Measurements from ENCODE around the gene PTPRD. TPM values are rescaled to one million over a fixed set of nuclear protein-coding genes. Genes with fewer than 3 reads are reported as not detected.

Gene PTPRD
- total and polyA plus RNA-seq, 2 of the 4 experiments (the other 2 are of a cell fraction), result 0.07 to 0.18 TPM

- CTCF ChIA-PET, result no interaction called here
Measured at GRCh38 chr9:9598723-9599122, 1014.1 kb downstream of the PTPRD start.

More at GRCh38 chr9:9598723-9599122, 1014.1 kb downstream of the PTPRD start:
- in situ Hi-C loops (cut with MboI; ENCODE audit: low sequenced_read_pairs) (no loop called here), intact Hi-C loops (cut with micrococcal nuclease) (no loop called here), dilution Hi-C loops (cut with HindIII; ENCODE audit: low sequenced_read_pairs, unreplicated experiment) (no loop called here)
- POLR2A ChIA-PET (ENCODE audit: unreplicated experiment), result no interaction called here
- no peak for TF ChIP-seq MAFK (IDR thresholded peaks at IDR 0.05; ENCODE audit: low read depth, low read length)
- no peak for TF ChIP-seq BHLHE40 (IDR thresholded peaks at IDR 0.05; ENCODE audit: low read depth, low read length)
- no peak for TF ChIP-seq POLR2A (IDR thresholded peaks at IDR 0.05; ENCODE audit: low read depth, low read length)
- TF ChIP-seq SMC3 (IDR thresholded peaks at IDR 0.05; ENCODE audit: low read depth, low read length), result no peak
- TF ChIP-seq USF2 (IDR thresholded peaks at IDR 0.05; ENCODE audit: low read depth, low read length), result no peak
- TF ChIP-seq CTCF (conservative IDR thresholded peaks at IDR 0.05; ENCODE audit: low read depth, low read length), result no peak
- TF ChIP-seq MXI1 (IDR thresholded peaks at IDR 0.05; ENCODE audit: borderline replicate concordance, low read depth, low read length), result no peak
- TF ChIP-seq ELK1 (IDR thresholded peaks at IDR 0.05; ENCODE audit: borderline replicate concordance, low read depth, low read length), result no peak
- TF ChIP-seq MAZ (IDR thresholded peaks at IDR 0.05; ENCODE audit: borderline replicate concordance, low read depth, low read length), result no peak
- TF ChIP-seq NFE2L2 (IDR thresholded peaks at IDR 0.05; ENCODE audit: low read depth, low read length), result no peak
- no peak for TF ChIP-seq CHD1 (IDR thresholded peaks at IDR 0.05; ENCODE audit: low read depth, low read length)
- no peak for TF ChIP-seq RFX5 (IDR thresholded peaks at IDR 0.05; ENCODE audit: low read depth, low read length)
- Histone ChIP-seq H3K27me3 (ENCODE audit: control insufficient read depth, insufficient read depth, low read length) (no peaks in the 10 kb centered on the region), H3K27ac (ENCODE audit: insufficient read depth, low read length) (no peak overlapping the region), H2AK9ac (replicated peaks; ENCODE audit: low read depth, low read length, poor library complexity) (no peak overlapping the region), H3K4me1 (ENCODE audit: control insufficient read depth, insufficient read depth, low read length) (no peaks in the 10 kb centered on the region), H4K91ac (ENCODE audit: insufficient read depth, low read depth, low read length) (no peak overlapping the region), H3K56ac (ENCODE audit: extremely low read depth, insufficient read depth, low read length) (no peak overlapping the region), H2AFZ (replicated peaks; ENCODE audit: low read length, poor library complexity) (no peak overlapping the region), H2BK120ac (ENCODE audit: low read depth, low read length) (no peak overlapping the region), H3K23ac (ENCODE audit: low read depth, low read length) (no peak overlapping the region), H3K36me3 (ENCODE audit: control insufficient read depth, insufficient read depth, low read length) (no peaks in the 10 kb centered on the region), H2AK5ac (ENCODE audit: low read depth, low read length) (no peak overlapping the region), H2BK5ac (ENCODE audit: low read depth, low read length, poor library complexity, severe bottlenecking) (no peak overlapping the region), H3K79me1 (ENCODE audit: low read depth in 1 of 2, low read length in 2 of 2) (no peaks in the 10 kb centered on the region), H4K20me1 (ENCODE audit: insufficient read depth, low read length) (no peaks in the 10 kb centered on the region), H3K9ac (ENCODE audit: low read depth, low read length) (no peak overlapping the region), H3K4ac (ENCODE audit: low read depth, low read length) (no peak overlapping the region), H3K4me3 (ENCODE audit: insufficient read depth, low read depth, low read length) (no peak overlapping the region), H3K14ac (replicated peaks; ENCODE audit: low read depth, low read length) (no peak overlapping the region), H3K9me3 (ENCODE audit: control insufficient read depth, insufficient read depth, low read length) (no peaks in the 10 kb centered on the region), H3K18ac (ENCODE audit: low read depth, low read length) (no peak overlapping the region), H4K5ac (ENCODE audit: low read depth, low read length) (no peak overlapping the region), H3K4me2 (ENCODE audit: low read depth, low read length) (no peak overlapping the region), H2BK20ac (ENCODE audit: low read depth, low read length) (no peak overlapping the region), H3K9me1 (ENCODE audit: insufficient read depth, low read length) (no peaks in the 10 kb centered on the region), H4K8ac (ENCODE audit: low read depth in 2 of 2, low read length in 2 of 2) (no peak overlapping the region), H2BK15ac (ENCODE audit: low read depth, low read length) (no peak overlapping the region)
- no CpG with 5 or more reads among the region's 1 CpG for WGBS, 2 experiments (ENCODE audit: extremely low coverage in 2 of 2, insufficient read length in 1 of 2)
- no peak for ATAC-seq (ENCODE audit: low read depth)
- BruUV-seq (replicated peaks), result no TSS peak
- no peak for DNase-seq
